ENCODE results near the gene SMIM41.

GRCh38 chr12:52045794-52046199 is 33.7 kb upstream of the SMIM41 start:
- no peak for TF ChIP-seq CTCF (IDR thresholded peaks at IDR 0.05)
- TF ChIP-seq ZFX (IDR thresholded peaks at IDR 0.05; ENCODE audit: borderline replicate concordance), result no peak

Data from 22Rv1 (cell line).